Thyroid gland (tissue), 4 donors: ENCODE results near the gene YAP1. TPM values are rescaled to one million over a fixed set of nuclear protein-coding genes. Genes with fewer than 3 reads are reported as not detected.

Experiments
- DNase-seq, 2 donors: peaks; one replicate each; pipeline ENCODE4 v3.0.0-alpha.2; 2019
- H3K27ac ChIP-seq, 3 donors: fragments of 200-600 bp; sonication (generic); 1 replicate in 2 of 3; 2 replicates in 1 of 3; pipeline ENCODE4 v1.5.1; 2016 to 2019; ENCODE audit warnings: mild to moderate bottlenecking in 1 of 3, moderate library complexity in 1 of 3
- H3K27me3 ChIP-seq: fragments of 200-600 bp; sonication (generic); one replicate; pipeline ENCODE4 v1.5.1; 2019
- H3K36me3 ChIP-seq, 2 donors: fragments of 200-600 bp; sonication (generic); one replicate each; pipeline ENCODE4 v1.5.1; 2016 to 2019
- H3K4me1 ChIP-seq, 2 donors: fragments of 200-600 bp; sonication (generic); one replicate each; pipeline ENCODE4 v1.5.1; 2017 to 2019
- H3K4me3 ChIP-seq, 3 donors: fragments of 200-600 bp; sonication (generic); replicated peaks in 1 of 3; 1 replicate in 2 of 3; 2 replicates in 1 of 3; pipeline ENCODE4 v1.5.1; 2016; ENCODE audit warnings: mild to moderate bottlenecking in 1 of 3
- H3K9me3 ChIP-seq: fragments of 200-600 bp; sonication (generic); one replicate; pipeline ENCODE4 v1.5.1; 2017
- POLR2A ChIP-seq, 2 donors: fragments of 450-650 bp; IDR thresholded peaks; one replicate each; pipeline ENCODE4 v1.6.1; 2017; ENCODE audit warnings: antibody characterized with exemption in 2 of 2, mild to moderate bottlenecking in 2 of 2, moderate library complexity in 1 of 2
- WGBS, 2 donors: methylation state at CpG; one replicate each; pipeline ENCODE4 v1.1.5; 2017; 5-methylcytosine and 5-hydroxymethylcytosine counted together
- intact Hi-C: fragments of 100-400 bp; cut with DNase I; formaldehyde crosslinking; loops from one replicate; pipeline ENCODE4 v1.15.1; 2023
- total RNA-seq, 4 donors: library from RNA; depleted of rRNA; stranded (reverse); fragments of >200 nt; gene quantifications; one replicate each; pipeline ENCODE4 v1.2.3, GENCODE V29; 2016
- TF ChIP-seq, protein P1 (sequence below), 6 experiments: fragments of 200-600 bp in 3 of 6; fragments of 450-650 bp in 3 of 6; sonication (generic) in 3 of 6; IDR thresholded peaks; one replicate each; pipeline ENCODE4 v1.5.1; 2016 to 2019; ENCODE audit warnings: antibody characterized with exemption in 6 of 6, mild to moderate bottlenecking in 2 of 6, inconsistent platforms in 1 of 6, moderate library complexity in 1 of 6

The YAP1 gene
- total RNA-seq, 4 donors from 2014 or later, result 162 to 202 (median 176) TPM

DNA sequence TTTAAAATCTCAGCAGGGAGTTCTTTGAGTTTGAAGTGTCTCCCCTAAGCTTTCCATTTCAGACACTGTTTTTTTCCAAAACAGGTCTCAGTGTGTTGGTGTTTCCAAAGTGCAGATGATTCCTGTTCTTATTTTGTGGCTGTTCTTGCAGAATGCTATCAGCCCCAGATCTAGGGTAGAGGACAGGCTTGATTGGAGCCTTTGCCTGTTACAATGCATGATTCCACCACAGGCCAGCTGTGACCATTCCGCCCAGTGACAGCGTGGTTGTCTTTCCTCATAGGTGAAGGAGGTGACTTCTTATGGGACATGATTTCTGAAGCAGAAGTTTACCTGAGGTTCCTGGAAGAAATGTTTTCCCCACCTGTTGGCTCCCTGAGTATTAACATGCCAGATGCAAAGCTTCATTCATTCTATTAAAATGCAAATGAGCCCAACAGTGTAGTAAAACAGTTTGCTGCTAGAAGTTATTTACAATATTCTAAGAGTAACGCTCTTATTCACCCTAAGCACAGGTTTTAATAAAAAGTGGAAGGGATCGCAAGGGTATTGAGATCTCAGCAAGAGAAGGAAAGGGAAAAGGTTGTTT, 170.1 kb downstream of the YAP1 start:
- Histone ChIP-seq H3K27me3 (no peaks in the 10 kb centered on the region), H3K4me1 (no peaks in the 10 kb centered on the region), H3K9me3 (no peaks in the 10 kb centered on the region), H3K36me3 (no peaks in the 10 kb centered on the region), H3K4me3 (no peak overlapping the region), H3K27ac (no peak overlapping the region)
- no peak for DNase-seq
- no peak for TF ChIP-seq POLR2A (IDR thresholded peaks at IDR 0.05)
- TF ChIP-seq, protein P1, sequence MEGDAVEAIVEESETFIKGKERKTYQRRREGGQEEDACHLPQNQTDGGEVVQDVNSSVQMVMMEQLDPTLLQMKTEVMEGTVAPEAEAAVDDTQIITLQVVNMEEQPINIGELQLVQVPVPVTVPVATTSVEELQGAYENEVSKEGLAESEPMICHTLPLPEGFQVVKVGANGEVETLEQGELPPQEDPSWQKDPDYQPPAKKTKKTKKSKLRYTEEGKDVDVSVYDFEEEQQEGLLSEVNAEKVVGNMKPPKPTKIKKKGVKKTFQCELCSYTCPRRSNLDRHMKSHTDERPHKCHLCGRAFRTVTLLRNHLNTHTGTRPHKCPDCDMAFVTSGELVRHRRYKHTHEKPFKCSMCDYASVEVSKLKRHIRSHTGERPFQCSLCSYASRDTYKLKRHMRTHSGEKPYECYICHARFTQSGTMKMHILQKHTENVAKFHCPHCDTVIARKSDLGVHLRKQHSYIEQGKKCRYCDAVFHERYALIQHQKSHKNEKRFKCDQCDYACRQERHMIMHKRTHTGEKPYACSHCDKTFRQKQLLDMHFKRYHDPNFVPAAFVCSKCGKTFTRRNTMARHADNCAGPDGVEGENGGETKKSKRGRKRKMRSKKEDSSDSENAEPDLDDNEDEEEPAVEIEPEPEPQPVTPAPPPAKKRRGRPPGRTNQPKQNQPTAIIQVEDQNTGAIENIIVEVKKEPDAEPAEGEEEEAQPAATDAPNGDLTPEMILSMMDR (IDR thresholded peaks at IDR 0.05), result no peak
- 85 to 86% methylated on average over 4 of the region's 4 CpGs for WGBS, 2 donors
- intact Hi-C loops, result no loop called here

Other genes starting within 250 kb of the YAP1 start
- gene CEP126, start 195.4 kb upstream of the YAP1 start, total RNA-seq, result 10 to 100 TPM in 1 of 4 donors, 1 to 10 TPM in 3; 6.3 to 10.6 (median 8.1) TPM
- 1 to 10 TPM in 2 of 4 donors, under 1 TPM in 1, not detected in 1; 0.63 to 2.3 (median 1.2) TPM for gene ANGPTL5, start 193.9 kb upstream of the YAP1 start, total RNA-seq
- gene CFAP300, start 63.0 kb upstream of the YAP1 start, total RNA-seq, result 1 to 10 TPM in 3 of 4 donors, not detected in 1; 1.5 to 5.9 (median 1.6) TPM
- gene BIRC3, start 207.0 kb downstream of the YAP1 start, total RNA-seq, result 1 to 10 TPM; 2.0 to 6.0 (median 4.1) TPM
- gene BIRC2, start 236.8 kb downstream of the YAP1 start, total RNA-seq, result 100 to 1,000 TPM in 1 of 4 donors, 10 to 100 TPM in 3; 43.9 to 152 (median 72.9) TPM